Trophoblast cell (in vitro differentiated cells and primary cell): ENCODE measurements around the gene SPRYD4.

Source experiments
- DNase-seq, 2 donors: peaks; one replicate each; pipeline ENCODE4 v3.0.0-alpha.2; 2016
- H2AFZ ChIP-seq: 2 replicates; pipeline ENCODE4 v1.6.1; 2013; ENCODE audit warnings: low read length, moderate library complexity, mild to moderate bottlenecking; ENCODE audit not compliant: insufficient read depth, poor library complexity
- H2AK5ac ChIP-seq: 2 replicates; pipeline ENCODE4 v1.6.1; 2013; ENCODE audit warnings: mild to moderate bottlenecking, low read length
- H2BK120ac ChIP-seq: 2 replicates; pipeline ENCODE4 v1.6.1; 2013; ENCODE audit warnings: low read length, mild to moderate bottlenecking, moderate library complexity; ENCODE audit not compliant: insufficient read depth, poor library complexity
- H2BK12ac ChIP-seq: 2 replicates; pipeline ENCODE4 v1.6.1; 2013; ENCODE audit warnings: mild to moderate bottlenecking, low read length, moderate library complexity
- H2BK5ac ChIP-seq: 2 replicates; pipeline ENCODE4 v1.6.1; 2013; ENCODE audit warnings: low read length, low read depth, moderate library complexity, mild to moderate bottlenecking; ENCODE audit not compliant: poor library complexity
- H3K14ac ChIP-seq: 2 replicates; pipeline ENCODE4 v1.6.1; 2013; ENCODE audit warnings: mild to moderate bottlenecking, low read length
- H3K18ac ChIP-seq: 2 replicates; pipeline ENCODE4 v1.6.1; 2013; ENCODE audit warnings: mild to moderate bottlenecking, low read length
- H3K23ac ChIP-seq: 2 replicates; pipeline ENCODE4 v1.6.1; 2013; ENCODE audit warnings: low read length
- H3K27ac ChIP-seq: 2 replicates; pipeline ENCODE4 v1.5.1; 2013; ENCODE audit warnings: low read depth, mild to moderate bottlenecking, inconsistent platforms, low read length, moderate library complexity
- H3K27me3 ChIP-seq: 2 replicates; pipeline ENCODE4 v1.6.1; 2013; ENCODE audit warnings: inconsistent platforms, mild to moderate bottlenecking, low read length, moderate library complexity; ENCODE audit not compliant: insufficient read depth
- H3K36me3 ChIP-seq, 2 experiments: 1 replicate in 1 of 2; 2 replicates in 1 of 2; pipeline ENCODE4 v1.6.1; 2013; ENCODE audit warnings: low read length in 2 of 2, mild to moderate bottlenecking in 2 of 2, moderate library complexity in 1 of 2; ENCODE audit not compliant: insufficient read depth in 2 of 2, control insufficient read depth in 1 of 2
- H3K4ac ChIP-seq: 2 replicates; pipeline ENCODE4 v1.6.1; 2013; ENCODE audit warnings: low read depth, mild to moderate bottlenecking, low read length, moderate library complexity
- H3K4me1 ChIP-seq, 2 experiments: 1 replicate in 1 of 2; 2 replicates in 1 of 2; pipeline ENCODE4 v1.6.1; 2013; ENCODE audit warnings: low read length in 2 of 2, mild to moderate bottlenecking in 2 of 2, moderate library complexity in 1 of 2; ENCODE audit not compliant: insufficient read depth in 2 of 2, control insufficient read depth in 1 of 2
- H3K4me2 ChIP-seq: 2 replicates; pipeline ENCODE4 v1.6.1; 2013; ENCODE audit warnings: inconsistent platforms, mild to moderate bottlenecking, low read length, moderate library complexity
- H3K4me3 ChIP-seq: 2 replicates; pipeline ENCODE4 v1.5.1; 2013; ENCODE audit warnings: mild to moderate bottlenecking, low read depth, low read length, inconsistent platforms
- H3K79me1 ChIP-seq: one replicate; pipeline ENCODE4 v1.6.1; 2013; ENCODE audit warnings: low read length
- H3K79me2 ChIP-seq: 2 replicates; pipeline ENCODE4 v1.6.1; 2013; ENCODE audit warnings: low read length, mild to moderate bottlenecking; ENCODE audit not compliant: control insufficient read depth, insufficient read depth, poor library complexity
- H3K9ac ChIP-seq: 2 replicates; pipeline ENCODE4 v1.6.1; 2013; ENCODE audit warnings: mild to moderate bottlenecking, low read length
- H3K9me3 ChIP-seq: 2 replicates; pipeline ENCODE4 v1.6.1; 2013; ENCODE audit warnings: low read depth, mild to moderate bottlenecking, control low read depth, inconsistent platforms, low read length; ENCODE audit not compliant: insufficient read depth
- H4K12ac ChIP-seq: 2 replicates; pipeline ENCODE4 v1.6.1; 2013; ENCODE audit warnings: low read depth, mild to moderate bottlenecking, low read length, moderate library complexity
- H4K8ac ChIP-seq: 2 replicates; pipeline ENCODE4 v1.6.1; 2013; ENCODE audit warnings: low read depth, mild to moderate bottlenecking, low read length, moderate library complexity
- H4K91ac ChIP-seq: one replicate; pipeline ENCODE4 v1.6.1; 2013; ENCODE audit warnings: low read depth, mild to moderate bottlenecking, low read length, moderate library complexity
- WGBS: extraction: QIAGEN DNeasy Blood & Tissue Kit; methylation state at CpG from one replicate; pipeline ENCODE4 v1.1.7; 2013; ENCODE audit warnings: missing lambda C conversion rate; ENCODE audit not compliant: insufficient read length, insufficient coverage; ENCODE audit errors: extremely low coverage; 5-methylcytosine and 5-hydroxymethylcytosine counted together

Gene SPRYD4

GRCh38 chr12:56520506-56520905, 52.1 kb downstream of the SPRYD4 start:
- Histone ChIP-seq H3K79me2 (peaks cover 11% of the 10 kb centered on the region), H3K18ac (no peak overlapping the region), H3K4me2 (no peak overlapping the region), H2BK12ac (no peak overlapping the region), H2BK120ac (no peak overlapping the region), H3K9me3 (no peaks in the 10 kb centered on the region), H3K23ac (no peak overlapping the region), H4K12ac (no peak overlapping the region), H3K27ac (no peak overlapping the region), H3K4me3 (no peak overlapping the region), H3K36me3 (peaks cover 0 to 2% of the 10 kb centered on the region in 2 experiments), H2AFZ (no peak overlapping the region), H3K79me1 (peaks cover 14% of the 10 kb centered on the region), H2BK5ac (no peak overlapping the region), H3K14ac (no peak overlapping the region), H4K8ac (no peak overlapping the region), H3K9ac (no peak overlapping the region), H3K4me1 (peaks cover 0 to 5% of the 10 kb centered on the region in 2 experiments), H4K91ac (no peak overlapping the region), H2AK5ac (no peak overlapping the region), H3K4ac (no peak overlapping the region), H3K27me3 (no peaks in the 10 kb centered on the region)
- no CpG with 5 or more reads among the region's 1 CpG for WGBS
- DNase-seq = peak in 1 of 2 donors; percentile 57

- peaks cover 0 to 2% of the 10 kb centered on the region in 2 experiments for H3K36me3 ChIP-seq
- no peak overlapping the region for H2AFZ ChIP-seq
- peaks cover 11% of the 10 kb centered on the region for H3K79me2 ChIP-seq
- H3K4ac ChIP-seq = no peak overlapping the region
- H2BK12ac ChIP-seq = peak overlapping the region; percentile 8
- no peaks in the 10 kb centered on the region for H3K27me3 ChIP-seq
- H3K23ac ChIP-seq = no peak overlapping the region
- peak overlapping the region; percentile 62 for H4K91ac ChIP-seq
- H3K4me2 ChIP-seq = no peak overlapping the region
- H2BK120ac ChIP-seq = peak overlapping the region; percentile 20
- H3K14ac ChIP-seq = peak overlapping the region; percentile 14
- H4K8ac ChIP-seq = no peak overlapping the region
- H4K12ac ChIP-seq = peak overlapping the region; percentile 2
- H2BK5ac ChIP-seq = no peak overlapping the region
- no peak overlapping the region for H3K27ac ChIP-seq
- no peaks in the 10 kb centered on the region for H3K9me3 ChIP-seq
- H3K9ac ChIP-seq = no peak overlapping the region
- H3K4me1 ChIP-seq = peaks cover 0 to 5% of the 10 kb centered on the region in 2 experiments
- WGBS = no CpG with 5 or more reads among the region's 8 CpGs
- DNase-seq = peak; percentile 27 to 55
- H3K18ac ChIP-seq = no peak overlapping the region
- H3K79me1 ChIP-seq = peaks cover 15% of the 10 kb centered on the region
- H3K4me3 ChIP-seq = no peak overlapping the region
- peak overlapping the region; percentile 79 for H2AK5ac ChIP-seq
Observed at GRCh38 chr12:56521209-56521589, 52.8 kb downstream of the SPRYD4 start.

GRCh38 chr12:56521590-56522371, 53.4 kb downstream of the SPRYD4 start, which contains the start of gene RBMS2:
Gene RBMS2, plus strand, starts transcription at chr12:56521820. Its CDS starts 204 bp downstream, at chr12:56522024.
- Histone ChIP-seq H3K18ac (peak within 1 kb of the TSS; percentile 62), H2AFZ (no peak within 1 kb of the TSS), H3K4me2 (peak within 1 kb of the TSS; percentile 90), H2BK12ac (peak within 1 kb of the TSS; percentile 8), H3K36me3 (peaks cover 0 to 2% of the 10 kb centered on the region in 2 experiments), H3K4me3 (peak within 1 kb of the TSS; percentile 43), H3K9me3 (no peaks in the 10 kb centered on the region), H3K23ac (no peak within 1 kb of the TSS), H3K79me2 (peaks cover 11% of the 10 kb centered on the region), H4K12ac (peak within 1 kb of the TSS; percentile 2), H3K9ac (peak within 1 kb of the TSS; percentile 70), H2BK120ac (peak within 1 kb of the TSS; percentile 68), H3K14ac (peak within 1 kb of the TSS; percentile 73), H4K91ac (peak within 1 kb of the TSS; percentile 74), H3K4me1 (peaks cover 0 to 5% of the 10 kb centered on the region in 2 experiments), H3K27me3 (no peaks in the 10 kb centered on the region), H3K4ac (peak within 1 kb of the TSS; percentile 49), H3K79me1 (peaks cover 15% of the 10 kb centered on the region), H4K8ac (no peak within 1 kb of the TSS), H3K27ac (peak within 1 kb of the TSS; percentile 73), H2AK5ac (peak within 1 kb of the TSS; percentile 79), H2BK5ac (peak within 1 kb of the TSS; percentile 54)
- WGBS = no CpG with 5 or more reads among the region's 15 CpGs
- DNase-seq = peak; percentile 65 to 81

GRCh38 chr12:56522411-56523193, 54.2 kb downstream of the SPRYD4 start:
- Histone ChIP-seq H3K4me2 (peak overlapping the region; percentile 90), H3K36me3 (peaks cover 0 to 2% of the 10 kb centered on the region in 2 experiments), H3K4ac (peak overlapping the region; percentile 49), H2BK5ac (peak overlapping the region; percentile 36), H3K9ac (peak overlapping the region; percentile 70), H3K9me3 (no peaks in the 10 kb centered on the region), H3K4me3 (peak overlapping the region; percentile 43), H4K8ac (no peak overlapping the region), H2AFZ (no peak overlapping the region), H2BK12ac (peak overlapping the region; percentile 6), H3K27ac (peak overlapping the region; percentile 73), H4K12ac (no peak overlapping the region), H2BK120ac (peak overlapping the region; percentile 68), H2AK5ac (peak overlapping the region; percentile 71), H3K79me1 (peaks cover 22% of the 10 kb centered on the region), H3K4me1 (peaks cover 3 to 9% of the 10 kb centered on the region in 2 experiments), H3K27me3 (no peaks in the 10 kb centered on the region), H3K14ac (peak overlapping the region; percentile 63), H3K79me2 (peaks cover 13% of the 10 kb centered on the region), H4K91ac (peak overlapping the region; percentile 74), H3K18ac (peak overlapping the region; percentile 62), H3K23ac (no peak overlapping the region)
- DNase-seq = peak; percentile 18 to 68
- WGBS = no CpG with 5 or more reads among the region's 4 CpGs
